Measurements from ENCODE around the gene PSMD9. TPM values are rescaled to one million over a fixed set of nuclear protein-coding genes. Genes with fewer than 3 reads are reported as not detected.

PSMD9 gene
- total RNA-seq, 1 experiment from 2014 or later: 39.9 TPM

DNA sequence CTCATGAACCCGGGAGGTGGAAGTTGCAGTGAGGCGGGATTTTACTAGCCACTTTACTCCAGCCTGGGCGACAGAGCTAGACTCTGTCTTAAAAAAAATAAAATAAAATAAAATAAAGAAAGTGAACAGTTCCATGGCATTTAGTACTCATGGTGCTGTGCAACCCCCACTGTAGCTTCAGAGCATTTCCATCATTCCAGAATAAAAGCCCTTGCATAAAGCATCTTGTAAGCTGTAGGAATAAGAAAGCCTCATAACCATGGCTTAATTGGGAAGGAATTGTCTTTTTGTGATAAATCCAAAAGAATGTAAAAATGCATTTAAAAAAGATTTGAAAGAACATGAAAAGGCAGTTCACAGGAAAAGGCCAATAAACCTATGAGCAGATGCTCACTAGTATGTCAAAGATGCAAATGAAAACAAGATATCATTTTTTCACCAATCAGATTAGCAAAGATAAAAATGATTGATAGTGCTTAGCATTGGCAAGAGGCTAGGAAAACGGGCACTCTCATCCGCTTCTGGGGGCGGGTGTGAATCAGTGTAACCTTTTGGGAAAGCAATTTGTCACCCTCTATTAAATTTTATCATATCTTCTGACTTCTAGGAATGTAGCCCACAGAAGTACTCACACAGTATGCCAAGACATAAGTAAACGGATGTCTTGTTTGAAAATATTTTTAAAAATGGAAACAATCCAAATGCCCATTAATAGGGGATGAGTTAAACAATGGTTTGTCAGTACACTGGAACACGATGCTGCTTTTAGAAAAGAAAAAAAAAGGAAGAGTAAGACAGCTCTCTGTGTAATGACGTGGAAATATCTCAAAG, 76.4 kb downstream of the PSMD9 start:
- H3K27me3 Mint-ChIP-seq (ENCODE audit: low read depth): no peaks in the 10 kb centered on the region; the same call in 1 of the 2 replicates
- peaks cover 6 to 13% of the 10 kb centered on the region in 2 experiments for H3K4me1 Mint-ChIP-seq
- DNase-seq: no peak
- no peaks in the 10 kb centered on the region for H3K27me3 ChIP-seq (ENCODE audit: insufficient read depth, low read length)
- H2AFZ ChIP-seq (ENCODE audit: low read length): no peak overlapping the region
- H4K8ac ChIP-seq (replicated peaks; ENCODE audit: insufficient read length, low read depth, low read length): no peak overlapping the region
- H3K9me3 ChIP-seq (ENCODE audit: control insufficient read depth, low read depth, low read length): no peaks in the 10 kb centered on the region
- H2AK5ac ChIP-seq (ENCODE audit: insufficient read length, low read length): no peak overlapping the region
- H3K56ac ChIP-seq (ENCODE audit: insufficient read length, low read depth, low read length): no peak overlapping the region
- H4K91ac ChIP-seq (ENCODE audit: insufficient read length, low read depth, low read length): no peak overlapping the region
- no peak overlapping the region for H3K14ac ChIP-seq (ENCODE audit: insufficient read depth, low read length)
- no peaks in the 10 kb centered on the region for H3K9me3 Mint-ChIP-seq
- H4K20me1 ChIP-seq (ENCODE audit: control insufficient read depth, insufficient read depth, insufficient read length): no peaks in the 10 kb centered on the region
- H3K18ac ChIP-seq (ENCODE audit: insufficient read length, low read depth, low read length): no peak overlapping the region
- no peak overlapping the region for H3K27ac Mint-ChIP-seq
- H4K5ac ChIP-seq (ENCODE audit: insufficient read length, low read depth, low read length): no peak overlapping the region
- WGBS (ENCODE audit: extremely low coverage, insufficient read length, low lambda C conversion rate): no CpG with 5 or more reads among the region's 9 CpGs
- H3K4me1 ChIP-seq (ENCODE audit: insufficient read depth, low read length): no peaks in the 10 kb centered on the region
- H3K23ac ChIP-seq (ENCODE audit: insufficient read length, low read depth, low read length): no peak overlapping the region
- no peak overlapping the region for H3T11ph ChIP-seq (ENCODE audit: low read length)
- no peak overlapping the region for H2BK12ac ChIP-seq (ENCODE audit: insufficient read length, low read depth, low read length)
- no peak overlapping the region for H3K4me3 Mint-ChIP-seq
- H2BK20ac ChIP-seq (ENCODE audit: low read depth, low read length, poor library complexity, severe bottlenecking): no peak overlapping the region
- H3K23me2 ChIP-seq (ENCODE audit: insufficient read length, low read depth, low read length, poor library complexity, severe bottlenecking): no peaks in the 10 kb centered on the region
- no peaks in the 10 kb centered on the region for H3K79me2 ChIP-seq (ENCODE audit: insufficient read depth, low read length)
- H2BK15ac ChIP-seq (ENCODE audit: low read depth, low read length): no peak overlapping the region
- H3K27ac ChIP-seq (ENCODE audit: insufficient read length, low read depth, low read length): no peak overlapping the region
- H2BK120ac ChIP-seq (ENCODE audit: low read depth, low read length, poor library complexity, severe bottlenecking): no peak overlapping the region
- TF ChIP-seq, protein P1, sequence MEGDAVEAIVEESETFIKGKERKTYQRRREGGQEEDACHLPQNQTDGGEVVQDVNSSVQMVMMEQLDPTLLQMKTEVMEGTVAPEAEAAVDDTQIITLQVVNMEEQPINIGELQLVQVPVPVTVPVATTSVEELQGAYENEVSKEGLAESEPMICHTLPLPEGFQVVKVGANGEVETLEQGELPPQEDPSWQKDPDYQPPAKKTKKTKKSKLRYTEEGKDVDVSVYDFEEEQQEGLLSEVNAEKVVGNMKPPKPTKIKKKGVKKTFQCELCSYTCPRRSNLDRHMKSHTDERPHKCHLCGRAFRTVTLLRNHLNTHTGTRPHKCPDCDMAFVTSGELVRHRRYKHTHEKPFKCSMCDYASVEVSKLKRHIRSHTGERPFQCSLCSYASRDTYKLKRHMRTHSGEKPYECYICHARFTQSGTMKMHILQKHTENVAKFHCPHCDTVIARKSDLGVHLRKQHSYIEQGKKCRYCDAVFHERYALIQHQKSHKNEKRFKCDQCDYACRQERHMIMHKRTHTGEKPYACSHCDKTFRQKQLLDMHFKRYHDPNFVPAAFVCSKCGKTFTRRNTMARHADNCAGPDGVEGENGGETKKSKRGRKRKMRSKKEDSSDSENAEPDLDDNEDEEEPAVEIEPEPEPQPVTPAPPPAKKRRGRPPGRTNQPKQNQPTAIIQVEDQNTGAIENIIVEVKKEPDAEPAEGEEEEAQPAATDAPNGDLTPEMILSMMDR (conservative IDR thresholded peaks at IDR 0.05): no peak
- H3K9ac ChIP-seq (ENCODE audit: extremely low read depth, insufficient read length, low read length): no peak overlapping the region
- H2BK5ac ChIP-seq (ENCODE audit: insufficient read length, low read length): no peak overlapping the region
- no peaks in the 10 kb centered on the region for H3K79me1 ChIP-seq (ENCODE audit: insufficient read depth, low read depth, low read length, poor library complexity, severe bottlenecking)
- no peaks in the 10 kb centered on the region for H3K36me3 Mint-ChIP-seq (ENCODE audit: insufficient read depth in 1 of 3, low read depth in 3 of 3)
- no peak overlapping the region for H3K4me2 ChIP-seq (ENCODE audit: insufficient read depth, insufficient read length, low read length)
- H3K4ac ChIP-seq (ENCODE audit: low read depth, low read length): no peak overlapping the region

All from H9 (cell line).